Measurements from ENCODE around the gene TMEM44. TPM values are rescaled to one million over a fixed set of nuclear protein-coding genes. Genes with fewer than 3 reads are reported as not detected.

Gene TMEM44
- total RNA-seq, 1 experiment from 2014 or later = 13.7 TPM

DNA sequence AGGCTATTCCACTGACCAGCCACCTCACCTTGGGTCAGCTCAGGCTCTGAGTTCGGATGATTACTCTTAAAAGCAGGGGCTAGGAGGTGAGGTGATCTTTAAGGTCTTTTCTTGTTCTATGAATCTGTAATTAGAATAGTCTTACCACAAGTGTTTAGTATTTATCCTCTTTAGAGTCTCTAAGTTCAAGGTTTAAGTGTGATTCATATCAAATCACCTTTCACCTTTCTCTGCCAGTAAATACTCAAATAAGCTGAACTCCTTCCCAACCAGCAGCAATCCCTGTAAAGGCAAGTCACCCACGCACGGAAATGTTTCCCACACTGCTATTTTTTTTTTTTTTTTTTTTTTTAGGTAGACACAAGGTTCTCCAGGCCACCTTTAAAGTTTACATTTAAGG, 14.5 kb upstream of the TMEM44 start (continued):
- TF ChIP-seq ZNF532 (CRISPR knock-in tag; IDR thresholded peaks at IDR 0.05; ENCODE audit: borderline replicate concordance) (no peak), FOXJ3 (CRISPR knock-in tag; IDR thresholded peaks at IDR 0.05; ENCODE audit: borderline replicate concordance) (no peak), IRF2 (CRISPR knock-in tag; IDR thresholded peaks at IDR 0.05; ENCODE audit: borderline replicate concordance, low read depth) (no peak), MYBL2 (CRISPR knock-in tag; IDR thresholded peaks at IDR 0.05) (no peak), OVOL2 (CRISPR knock-in tag; IDR thresholded peaks at IDR 0.05; ENCODE audit: borderline replicate concordance) (no peak), NFYB (CRISPR knock-in tag; conservative IDR thresholded peaks at IDR 0.05; ENCODE audit: low read depth) (no peak), ATF3 (CRISPR knock-in tag; conservative IDR thresholded peaks at IDR 0.05) (no peak)

- Mint-ChIP-seq H3K4me1 (no peaks in the 10 kb centered on the region), H3K27me3 (ENCODE audit: low read depth) (no peaks in the 10 kb centered on the region), H3K9me3 (no peaks in the 10 kb centered on the region), H3K36me3 (peaks cover 52% of the 10 kb centered on the region), H3K27ac (no peak overlapping the region), H3K4me3 (no peak overlapping the region)
- ChIA-PET POLR2A (no interaction called here), CTCF (interaction anchor here (0.6 kb wide), 1 partner anchor 10 kb away, joined by 4 read pairs; no protein-coding TSS in a partner anchor)
- TF ChIP-seq SMAD3 (CRISPR knock-in tag; IDR thresholded peaks at IDR 0.05; ENCODE audit: borderline replicate concordance) = no peak
- TF ChIP-seq CBFB (CRISPR knock-in tag; IDR thresholded peaks at IDR 0.05; ENCODE audit: low read depth) = no peak
- no peak for TF ChIP-seq FOXP1 (CRISPR knock-in tag; IDR thresholded peaks at IDR 0.05; ENCODE audit: borderline replicate concordance)
- TF ChIP-seq ZNF317 (CRISPR knock-in tag; IDR thresholded peaks at IDR 0.05; ENCODE audit: borderline replicate concordance, low read depth) = no peak
- TF ChIP-seq ZBTB21 (CRISPR knock-in tag; IDR thresholded peaks at IDR 0.05; ENCODE audit: borderline replicate concordance) = no peak
- no peak for TF ChIP-seq MXD4 (CRISPR knock-in tag; IDR thresholded peaks at IDR 0.05; ENCODE audit: borderline replicate concordance)
- TF ChIP-seq JAZF1 (CRISPR knock-in tag; IDR thresholded peaks at IDR 0.05) = no peak
- TF ChIP-seq, protein P1, sequence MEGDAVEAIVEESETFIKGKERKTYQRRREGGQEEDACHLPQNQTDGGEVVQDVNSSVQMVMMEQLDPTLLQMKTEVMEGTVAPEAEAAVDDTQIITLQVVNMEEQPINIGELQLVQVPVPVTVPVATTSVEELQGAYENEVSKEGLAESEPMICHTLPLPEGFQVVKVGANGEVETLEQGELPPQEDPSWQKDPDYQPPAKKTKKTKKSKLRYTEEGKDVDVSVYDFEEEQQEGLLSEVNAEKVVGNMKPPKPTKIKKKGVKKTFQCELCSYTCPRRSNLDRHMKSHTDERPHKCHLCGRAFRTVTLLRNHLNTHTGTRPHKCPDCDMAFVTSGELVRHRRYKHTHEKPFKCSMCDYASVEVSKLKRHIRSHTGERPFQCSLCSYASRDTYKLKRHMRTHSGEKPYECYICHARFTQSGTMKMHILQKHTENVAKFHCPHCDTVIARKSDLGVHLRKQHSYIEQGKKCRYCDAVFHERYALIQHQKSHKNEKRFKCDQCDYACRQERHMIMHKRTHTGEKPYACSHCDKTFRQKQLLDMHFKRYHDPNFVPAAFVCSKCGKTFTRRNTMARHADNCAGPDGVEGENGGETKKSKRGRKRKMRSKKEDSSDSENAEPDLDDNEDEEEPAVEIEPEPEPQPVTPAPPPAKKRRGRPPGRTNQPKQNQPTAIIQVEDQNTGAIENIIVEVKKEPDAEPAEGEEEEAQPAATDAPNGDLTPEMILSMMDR (IDR thresholded peaks at IDR 0.05) = no peak
- TF ChIP-seq ZNF396 (CRISPR knock-in tag; IDR thresholded peaks at IDR 0.05; ENCODE audit: borderline replicate concordance) = no peak
- DNase-seq (ENCODE audit: low spot score) (no peak), ATAC-seq (no peak)
Observed at GRCh38 chr3:194642769-194643168, 9.6 kb upstream of the TMEM44 start.

GRCh38 chr3:194640829-194641228, 7.6 kb upstream of the TMEM44 start:
- ATAC-seq (peak; percentile 64), DNase-seq (ENCODE audit: low spot score) (peak; percentile 40)
- H3K9me3 Mint-ChIP-seq = no peaks in the 10 kb centered on the region
- peaks cover 44% of the 10 kb centered on the region for H3K36me3 Mint-ChIP-seq
- no peaks in the 10 kb centered on the region for H3K27me3 Mint-ChIP-seq (ENCODE audit: low read depth)
- H3K27ac Mint-ChIP-seq = 0 out of 2 replicates have a peak overlapping the region, but pooled peaks have one; percentile 19
- no peaks in the 10 kb centered on the region for H3K4me1 Mint-ChIP-seq
- ChIA-PET CTCF (no interaction called here), POLR2A (no interaction called here)
- H3K4me3 Mint-ChIP-seq = no peak overlapping the region
- TF ChIP-seq, protein P2, sequence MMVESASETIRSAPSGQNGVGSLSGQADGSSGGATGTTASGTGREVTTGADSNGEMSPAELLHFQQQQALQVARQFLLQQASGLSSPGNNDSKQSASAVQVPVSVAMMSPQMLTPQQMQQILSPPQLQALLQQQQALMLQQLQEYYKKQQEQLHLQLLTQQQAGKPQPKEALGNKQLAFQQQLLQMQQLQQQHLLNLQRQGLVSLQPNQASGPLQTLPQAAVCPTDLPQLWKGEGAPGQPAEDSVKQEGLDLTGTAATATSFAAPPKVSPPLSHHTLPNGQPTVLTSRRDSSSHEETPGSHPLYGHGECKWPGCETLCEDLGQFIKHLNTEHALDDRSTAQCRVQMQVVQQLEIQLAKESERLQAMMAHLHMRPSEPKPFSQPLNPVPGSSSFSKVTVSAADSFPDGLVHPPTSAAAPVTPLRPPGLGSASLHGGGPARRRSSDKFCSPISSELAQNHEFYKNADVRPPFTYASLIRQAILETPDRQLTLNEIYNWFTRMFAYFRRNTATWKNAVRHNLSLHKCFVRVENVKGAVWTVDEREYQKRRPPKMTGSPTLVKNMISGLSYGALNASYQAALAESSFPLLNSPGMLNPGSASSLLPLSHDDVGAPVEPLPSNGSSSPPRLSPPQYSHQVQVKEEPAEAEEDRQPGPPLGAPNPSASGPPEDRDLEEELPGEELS (CRISPR knock-in tag; IDR thresholded peaks at IDR 0.05) = no peak
- TF ChIP-seq IRF2 (CRISPR knock-in tag; IDR thresholded peaks at IDR 0.05; ENCODE audit: borderline replicate concordance, low read depth) = no peak
- no peak for TF ChIP-seq JAZF1 (CRISPR knock-in tag; IDR thresholded peaks at IDR 0.05)
- TF ChIP-seq, protein P3, sequence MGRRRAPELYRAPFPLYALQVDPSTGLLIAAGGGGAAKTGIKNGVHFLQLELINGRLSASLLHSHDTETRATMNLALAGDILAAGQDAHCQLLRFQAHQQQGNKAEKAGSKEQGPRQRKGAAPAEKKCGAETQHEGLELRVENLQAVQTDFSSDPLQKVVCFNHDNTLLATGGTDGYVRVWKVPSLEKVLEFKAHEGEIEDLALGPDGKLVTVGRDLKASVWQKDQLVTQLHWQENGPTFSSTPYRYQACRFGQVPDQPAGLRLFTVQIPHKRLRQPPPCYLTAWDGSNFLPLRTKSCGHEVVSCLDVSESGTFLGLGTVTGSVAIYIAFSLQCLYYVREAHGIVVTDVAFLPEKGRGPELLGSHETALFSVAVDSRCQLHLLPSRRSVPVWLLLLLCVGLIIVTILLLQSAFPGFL (CRISPR knock-in tag; IDR thresholded peaks at IDR 0.05; ENCODE audit: borderline replicate concordance) = no peak
- TF ChIP-seq IRF1 (CRISPR knock-in tag; IDR thresholded peaks at IDR 0.05) = no peak
- no peak for TF ChIP-seq SMAD3 (CRISPR knock-in tag; IDR thresholded peaks at IDR 0.05; ENCODE audit: borderline replicate concordance)
- no peak for TF ChIP-seq MYBL2 (CRISPR knock-in tag; IDR thresholded peaks at IDR 0.05)
- no peak for TF ChIP-seq ZNF512 (CRISPR knock-in tag; IDR thresholded peaks at IDR 0.05; ENCODE audit: borderline replicate concordance)
- TF ChIP-seq NFE2L1 (CRISPR knock-in tag; IDR thresholded peaks at IDR 0.05) = no peak
- no peak for TF ChIP-seq CBFB (CRISPR knock-in tag; IDR thresholded peaks at IDR 0.05; ENCODE audit: low read depth)

All from WTC11 (cell line).